ENCODE results near the gene PNLIPRP2.

- TF ChIP-seq CTCF (IDR thresholded peaks at IDR 0.05; ENCODE audit: borderline replicate concordance, extremely low read depth, low read length, poor library complexity, severe bottlenecking) (no peak), EZH2 (IDR thresholded peaks at IDR 0.05; ENCODE audit: borderline replicate concordance, low read depth, low read length, severe bottlenecking) (no peak)
These were observed 50.0 kb downstream of the PNLIPRP2 start for GRCh38 chr10:116670706-116671105.
